HG02852 (cell line): ENCODE results near the gene TAS2R60.
"Not testable (repeated sequence)": the region's sequence is repeated elsewhere in the genome, so short reads cannot be mapped to it uniquely, and the experiment has no call there.

ENCODE experiments used
- ATAC-seq: cut with Tn5 transposase; IDR thresholded peaks from one replicate; pipeline ENCODE4 v1.9.1; 2021; ENCODE audit warnings: mild to moderate bottlenecking, moderate library complexity; ENCODE audit not compliant: unreplicated experiment

TAS2R60 gene, protein sequence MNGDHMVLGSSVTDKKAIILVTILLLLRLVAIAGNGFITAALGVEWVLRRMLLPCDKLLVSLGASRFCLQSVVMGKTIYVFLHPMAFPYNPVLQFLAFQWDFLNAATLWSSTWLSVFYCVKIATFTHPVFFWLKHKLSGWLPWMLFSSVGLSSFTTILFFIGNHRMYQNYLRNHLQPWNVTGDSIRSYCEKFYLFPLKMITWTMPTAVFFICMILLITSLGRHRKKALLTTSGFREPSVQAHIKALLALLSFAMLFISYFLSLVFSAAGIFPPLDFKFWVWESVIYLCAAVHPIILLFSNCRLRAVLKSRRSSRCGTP

DNA sequence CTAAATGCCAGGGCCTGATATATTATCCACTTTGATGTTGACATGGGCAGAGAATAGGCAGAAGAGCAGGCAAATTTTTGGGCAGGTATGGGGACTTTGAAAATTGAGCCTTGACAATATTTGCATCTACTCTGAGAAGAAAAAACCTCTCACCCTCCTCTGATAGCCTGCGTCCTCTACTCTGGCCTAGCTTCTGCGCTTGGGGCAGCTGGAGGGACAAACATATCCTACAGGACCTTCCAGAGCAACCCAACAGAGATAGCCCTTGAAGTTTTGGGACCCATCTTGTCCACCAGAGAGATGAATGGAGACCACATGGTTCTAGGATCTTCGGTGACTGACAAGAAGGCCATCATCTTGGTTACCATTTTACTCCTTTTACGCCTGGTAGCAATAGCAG, at the start of gene TAS2R60:
TSS of gene TAS2R60 (plus strand) at position 301 of the 400 bp plus-strand sequence. CDS start at position 301, 0 bp downstream.
- no peak for ATAC-seq

GRCh38 chr7:143394068-143394467, 49.2 kb upstream of the TAS2R60 start:
- ATAC-seq = no peak

GRCh38 chr7:143394777-143395176, 48.5 kb upstream of the TAS2R60 start:
- ATAC-seq = no peak

DNA sequence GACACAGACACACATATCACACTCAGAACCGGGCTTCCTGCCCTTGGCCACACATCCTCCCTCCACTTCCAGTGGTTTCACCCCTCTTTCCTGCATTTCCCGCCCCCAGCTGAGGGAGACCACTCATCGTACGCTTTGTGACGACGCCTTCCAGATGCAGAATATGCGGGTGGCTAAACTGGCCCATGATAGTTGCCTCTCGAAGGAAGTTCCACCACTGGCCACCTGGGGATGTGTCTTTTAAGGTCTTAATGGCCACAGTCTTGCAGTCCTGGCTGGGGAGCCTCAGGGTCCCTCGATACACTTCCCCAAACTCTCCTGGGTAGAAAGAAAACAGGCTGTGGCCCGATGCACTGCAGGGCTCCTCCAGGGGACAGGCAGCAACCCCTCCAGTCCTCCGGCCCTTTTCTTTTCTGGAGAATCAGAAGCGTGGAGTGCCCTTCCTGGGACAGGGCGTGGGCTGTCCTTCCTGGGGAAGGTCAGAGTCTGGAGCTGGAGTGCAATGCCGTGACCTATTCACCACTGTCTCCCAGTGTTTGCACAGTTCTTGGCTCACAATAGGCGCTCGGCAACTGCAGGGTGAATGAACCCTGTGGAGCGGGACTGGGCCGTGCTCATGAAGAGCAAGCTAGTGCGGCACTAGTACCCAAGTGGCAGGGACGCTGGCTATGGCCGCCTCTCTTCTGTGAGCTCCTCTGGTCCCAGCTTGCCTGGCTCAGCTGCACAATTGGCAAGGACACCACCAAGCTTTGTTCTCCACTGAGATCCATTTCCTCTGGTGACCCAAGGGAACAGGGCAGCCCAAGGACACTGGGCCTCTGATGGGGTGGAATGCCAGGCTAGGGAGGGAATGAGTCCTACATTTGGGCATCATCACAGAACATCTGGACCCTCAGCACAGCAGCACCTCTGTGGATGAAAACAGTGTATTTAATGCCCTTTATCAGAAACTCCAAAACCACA, 47.8 kb upstream of the TAS2R60 start:
- ATAC-seq = no peak

DNA sequence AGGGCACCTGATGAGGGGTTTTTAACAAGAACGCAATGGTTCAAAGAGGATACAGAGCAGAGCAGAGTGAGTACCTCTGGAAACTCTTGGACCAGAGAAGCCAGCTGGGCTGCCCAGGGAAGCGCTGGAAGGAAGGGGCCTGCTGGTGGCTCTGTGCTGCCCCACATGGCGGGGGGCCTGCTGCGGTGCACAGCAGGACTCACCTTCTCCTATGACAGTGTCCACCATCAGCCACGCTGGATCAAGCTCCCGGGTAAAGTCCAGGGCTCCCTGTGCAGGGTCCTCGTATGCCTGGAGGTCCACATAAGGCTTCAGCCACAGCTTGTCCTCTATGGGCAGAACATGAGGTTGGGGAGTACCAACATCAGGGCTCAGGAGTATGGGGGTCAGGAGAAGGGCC, 47.1 kb upstream of the TAS2R60 start:
- no peak for ATAC-seq

- no peak for ATAC-seq
Observed at GRCh38 chr7:143396625-143397556, 46.4 kb upstream of the TAS2R60 start.

GRCh38 chr7:143397710-143398530, 45.3 kb upstream of the TAS2R60 start:
- ATAC-seq = no peak

DNA sequence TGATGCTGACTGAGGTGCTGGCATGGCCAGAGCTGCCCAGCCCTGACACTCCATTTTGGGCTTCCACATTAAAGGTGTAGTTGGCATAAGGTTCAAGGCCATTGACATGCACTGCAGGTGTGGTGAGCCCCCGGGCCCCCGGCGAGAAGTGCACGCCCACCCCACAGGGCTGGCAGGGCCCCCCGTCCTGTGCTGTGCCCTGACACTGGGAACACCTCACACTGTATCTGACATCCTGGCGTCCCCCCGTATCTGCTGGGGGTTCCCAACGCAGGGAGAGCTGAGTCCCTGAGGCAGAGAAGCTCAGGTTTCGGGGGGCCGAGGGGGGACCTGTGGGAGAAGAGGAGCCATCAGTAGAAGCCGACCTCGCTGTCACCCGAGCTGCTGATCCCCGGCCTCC, 44.6 kb upstream of the TAS2R60 start:
- no peak for ATAC-seq

DNA sequence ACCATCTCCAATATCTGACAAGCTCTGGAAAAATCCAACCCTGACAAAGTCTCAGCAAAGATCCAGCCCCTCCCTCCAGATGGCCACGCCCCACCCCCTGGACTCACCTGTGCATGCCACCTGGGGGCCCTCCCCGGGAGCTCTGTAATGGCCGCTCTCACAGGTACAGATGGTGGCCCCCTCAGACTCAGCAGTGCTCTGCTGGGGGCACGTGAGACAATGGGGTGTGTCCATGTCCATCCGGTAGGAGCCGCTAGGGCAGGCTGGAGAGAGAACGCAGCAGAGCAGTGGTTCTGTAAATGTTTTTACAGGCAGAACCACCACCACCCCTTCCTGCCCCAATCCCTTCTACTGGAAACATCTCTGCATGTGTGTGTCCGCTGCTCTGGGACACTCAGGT, 44.1 kb upstream of the TAS2R60 start:
- ATAC-seq = no peak

DNA sequence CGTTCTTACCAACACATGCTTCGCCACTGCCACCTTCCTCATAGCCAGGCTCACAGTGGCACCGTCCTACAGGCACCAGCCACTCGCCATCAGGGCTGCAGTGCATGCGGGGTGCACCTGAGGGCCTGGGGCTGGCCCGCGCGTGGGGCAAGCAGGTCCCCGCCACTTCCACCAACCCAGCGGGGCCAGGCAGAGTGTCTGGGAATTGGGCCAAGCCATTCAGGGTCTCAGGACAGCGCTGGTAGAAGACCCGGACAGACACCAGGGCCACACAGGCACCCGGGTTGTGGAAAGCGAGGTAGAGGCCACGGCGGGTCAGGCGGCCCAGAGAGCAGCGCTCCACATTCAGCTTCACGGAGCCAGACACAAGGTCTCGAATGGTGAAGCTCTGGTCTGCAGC, 43.6 kb upstream of the TAS2R60 start:
- no peak for ATAC-seq

DNA sequence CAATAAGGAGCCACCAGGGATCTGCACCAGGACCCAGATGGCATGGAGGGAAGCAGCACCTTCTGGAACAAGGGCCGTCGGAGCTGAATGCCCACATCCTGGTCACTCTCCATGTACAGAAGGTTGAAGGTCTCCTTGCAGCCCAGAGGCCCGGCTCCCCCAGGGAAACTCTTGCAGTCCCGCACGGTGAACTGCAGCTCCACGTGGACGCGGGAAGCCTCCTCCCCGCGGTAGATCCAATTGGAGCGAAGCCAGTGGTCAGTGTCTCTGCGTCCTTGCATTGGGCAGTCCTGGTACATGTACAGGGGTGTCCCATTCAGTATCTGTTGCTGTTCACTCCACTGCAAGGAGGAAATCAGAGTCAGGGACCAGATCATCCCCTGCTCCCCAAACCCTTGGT, 42.0 kb upstream of the TAS2R60 start:
- ATAC-seq = no peak

GRCh38 chr7:143402233-143402632, 41.0 kb upstream of the TAS2R60 start:
- not testable (repeated sequence) for ATAC-seq

- ATAC-seq = no peak
Observed at GRCh38 chr7:143405173-143406001, 37.9 kb upstream of the TAS2R60 start.

- ATAC-seq = no peak
Observed at GRCh38 chr7:143406002-143406357, 37.3 kb upstream of the TAS2R60 start.

- ATAC-seq = no peak
Observed at GRCh38 chr7:143407287-143408251, 35.7 kb upstream of the TAS2R60 start.

GRCh38 chr7:143408252-143408685, 35.0 kb upstream of the TAS2R60 start:
- no peak for ATAC-seq

DNA sequence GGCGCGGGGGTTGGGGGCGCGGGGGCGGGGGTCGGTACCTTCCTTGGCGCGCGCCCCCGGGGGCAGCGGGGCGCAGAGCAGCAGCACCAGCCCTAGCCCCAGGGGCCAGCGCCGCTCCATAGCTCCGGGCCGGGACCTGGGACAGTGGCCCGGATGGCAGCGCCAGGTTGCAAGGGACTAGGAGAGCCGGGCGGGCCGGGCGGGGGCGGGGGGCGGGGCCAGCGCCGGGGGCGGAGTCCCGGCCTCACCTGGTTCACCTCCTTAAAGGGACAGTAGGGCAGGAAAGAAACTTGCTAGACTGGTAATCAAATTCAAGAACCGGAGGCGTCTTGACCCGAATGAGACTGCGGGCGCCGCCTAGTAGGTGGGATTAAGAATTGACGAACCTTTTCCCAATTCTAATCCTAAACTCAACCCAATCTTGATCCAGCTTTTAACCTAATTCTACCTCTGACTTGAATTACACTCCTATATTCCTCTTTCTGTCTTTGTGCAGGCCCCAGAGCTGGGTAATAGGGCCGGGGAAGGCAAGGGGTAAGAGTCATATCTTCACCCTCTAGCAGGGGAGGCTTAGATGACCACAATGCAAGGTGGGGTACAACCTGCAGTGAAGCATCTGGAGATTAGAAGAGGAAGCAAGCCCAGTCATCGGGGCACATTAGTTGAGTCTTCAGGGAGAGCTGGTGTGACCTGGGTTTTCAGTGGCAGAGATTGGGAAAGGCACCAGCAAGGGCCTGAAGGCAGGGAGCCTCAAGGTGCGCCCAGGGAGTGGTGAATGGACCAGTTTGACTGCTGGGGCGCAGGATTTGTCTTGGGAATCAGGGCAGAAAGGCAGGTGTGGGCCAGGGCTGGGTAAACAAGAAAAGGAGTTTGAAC, 34.3 kb upstream of the TAS2R60 start, which contains the start of gene EPHA1:
TSS of gene EPHA1 (minus strand) at position 171 of the 876 bp plus-strand sequence. CDS start at position 120, 51 bp downstream.
- no peak for ATAC-seq
